Activated CD8-positive, alpha-beta memory T cell treated with anti-CD3 and anti-CD28 coated beads for 24 hours (primary cell): ENCODE results near the gene ZNF827.

ENCODE experiments used
- DNase-seq: peaks from one replicate; pipeline ENCODE4 v3.0.0-alpha.2; 2020

Gene ZNF827

DNA sequence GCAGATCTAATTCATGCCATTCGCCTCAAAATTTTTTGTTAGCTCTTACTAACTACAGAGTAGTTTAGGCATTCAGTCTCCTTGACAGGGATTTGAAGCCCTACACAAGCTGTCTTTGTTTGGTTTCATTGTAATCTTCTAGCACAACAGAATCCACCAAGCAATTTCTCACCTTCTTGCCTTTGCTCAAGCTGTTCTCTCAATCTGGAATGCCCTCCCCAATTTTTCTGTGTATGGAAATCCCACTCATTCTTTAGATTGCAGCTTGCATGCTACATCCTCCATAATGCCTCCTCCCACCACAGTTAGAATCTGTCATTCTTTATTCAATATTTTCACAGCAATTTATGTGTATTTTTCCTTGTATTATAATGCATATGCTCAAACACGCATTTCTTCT lies 195.0 kb downstream of the ZNF827 start:
- DNase-seq: no peak

DNA sequence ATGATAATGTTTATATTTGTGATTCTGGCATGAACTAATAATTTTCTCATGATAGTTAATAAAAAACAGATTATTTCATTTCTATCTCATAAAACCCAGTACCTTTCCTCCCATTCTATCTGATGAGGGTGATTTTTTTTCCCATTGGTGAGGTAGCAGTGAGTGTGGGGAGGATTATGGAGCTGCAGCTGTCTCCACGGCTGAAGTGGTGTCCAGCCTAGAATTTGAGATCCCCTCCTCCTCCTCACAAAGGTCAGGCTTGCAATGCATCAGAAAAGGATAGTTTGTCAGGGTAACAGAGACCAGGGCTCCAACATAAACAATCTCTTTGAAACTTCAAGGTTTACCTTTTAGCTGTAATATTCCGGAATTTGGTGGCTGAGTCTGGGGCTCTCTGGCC lies 197.8 kb downstream of the ZNF827 start:
- DNase-seq: no peak

DNA sequence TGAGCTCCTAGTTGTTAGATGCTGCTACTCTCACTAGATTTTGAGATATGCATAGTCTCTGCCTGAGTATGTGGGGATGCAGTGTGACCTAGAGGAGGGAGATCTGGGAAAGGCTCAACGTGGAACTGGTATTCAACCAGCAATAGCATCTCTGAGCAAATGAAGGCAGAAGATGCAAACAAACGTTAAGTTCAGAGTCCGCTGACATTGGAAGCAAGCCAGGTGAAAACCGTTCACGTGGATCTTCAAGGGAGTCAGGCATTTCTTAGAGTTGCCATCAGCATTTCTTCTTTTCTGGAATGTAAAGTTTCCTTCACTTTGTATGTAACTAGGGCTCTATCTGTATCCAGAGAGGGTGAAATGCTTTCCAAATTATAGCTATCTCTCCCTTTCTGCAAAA lies 198.8 kb downstream of the ZNF827 start:
- DNase-seq: no peak

DNA sequence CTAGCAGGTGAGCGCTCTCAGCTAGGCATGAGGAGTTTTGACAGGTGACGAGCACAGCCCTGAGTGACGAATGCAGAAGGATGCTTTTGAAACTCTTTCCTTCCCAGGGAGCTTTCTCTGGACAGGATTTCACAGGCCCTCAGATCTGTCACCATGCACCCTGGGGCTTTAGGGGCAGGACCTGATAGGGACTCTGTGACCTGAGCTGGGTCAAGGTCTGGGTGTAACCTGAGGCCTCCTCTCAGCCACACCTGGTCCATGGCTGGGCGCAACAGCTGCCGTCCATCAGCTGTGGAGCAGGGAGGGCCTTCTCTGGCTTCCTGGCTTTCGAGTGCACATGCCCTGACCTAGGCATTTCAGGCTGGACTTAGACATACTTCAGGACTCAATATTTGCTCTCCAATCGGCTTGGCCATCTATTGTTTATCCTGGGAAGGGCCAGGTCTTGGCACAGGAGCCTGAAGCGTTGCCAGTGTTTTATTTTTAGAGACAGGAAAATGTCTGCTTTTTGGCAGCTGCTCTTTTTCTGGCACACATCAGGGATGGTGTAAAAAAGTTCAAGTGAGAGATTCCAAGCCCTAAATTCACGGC lies 202.3 kb downstream of the ZNF827 start:
- DNase-seq: no peak

DNA sequence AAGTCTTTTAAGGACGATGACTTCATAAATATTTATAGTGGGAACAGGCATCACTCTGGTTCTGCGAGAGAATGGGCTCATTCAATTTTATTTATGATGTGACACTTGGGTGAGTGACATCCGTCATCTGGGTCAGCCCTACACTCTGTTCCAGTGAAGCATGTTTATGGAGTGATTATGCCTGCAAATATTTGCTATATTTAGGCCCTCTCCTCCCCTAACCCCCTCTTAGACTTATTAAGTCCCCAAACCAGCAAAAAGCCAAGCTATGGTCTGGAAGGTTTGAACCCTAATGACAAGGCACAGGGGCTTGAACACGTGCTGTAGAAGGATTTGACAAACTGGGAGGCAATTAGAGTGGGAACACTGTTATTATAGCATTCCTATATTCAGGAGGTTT lies 202.8 kb downstream of the ZNF827 start:
- DNase-seq: no peak

DNA sequence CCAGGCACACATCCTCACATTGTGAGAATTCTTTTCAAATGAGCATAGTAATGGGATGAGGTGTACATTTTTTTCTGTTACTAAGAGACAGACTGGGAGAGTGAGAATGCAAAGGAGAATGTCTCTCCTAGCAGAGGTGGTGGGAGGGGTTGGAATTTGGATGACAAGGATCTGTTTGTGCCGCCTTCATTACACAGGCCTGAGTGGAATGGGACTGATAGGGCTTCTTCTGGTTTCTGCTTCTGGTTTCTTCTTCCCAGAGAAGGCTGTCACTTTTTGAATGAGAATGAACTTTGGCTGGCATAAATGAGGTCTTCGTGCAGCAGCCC lies 203.3 kb downstream of the ZNF827 start:
- no peak for DNase-seq

DNA sequence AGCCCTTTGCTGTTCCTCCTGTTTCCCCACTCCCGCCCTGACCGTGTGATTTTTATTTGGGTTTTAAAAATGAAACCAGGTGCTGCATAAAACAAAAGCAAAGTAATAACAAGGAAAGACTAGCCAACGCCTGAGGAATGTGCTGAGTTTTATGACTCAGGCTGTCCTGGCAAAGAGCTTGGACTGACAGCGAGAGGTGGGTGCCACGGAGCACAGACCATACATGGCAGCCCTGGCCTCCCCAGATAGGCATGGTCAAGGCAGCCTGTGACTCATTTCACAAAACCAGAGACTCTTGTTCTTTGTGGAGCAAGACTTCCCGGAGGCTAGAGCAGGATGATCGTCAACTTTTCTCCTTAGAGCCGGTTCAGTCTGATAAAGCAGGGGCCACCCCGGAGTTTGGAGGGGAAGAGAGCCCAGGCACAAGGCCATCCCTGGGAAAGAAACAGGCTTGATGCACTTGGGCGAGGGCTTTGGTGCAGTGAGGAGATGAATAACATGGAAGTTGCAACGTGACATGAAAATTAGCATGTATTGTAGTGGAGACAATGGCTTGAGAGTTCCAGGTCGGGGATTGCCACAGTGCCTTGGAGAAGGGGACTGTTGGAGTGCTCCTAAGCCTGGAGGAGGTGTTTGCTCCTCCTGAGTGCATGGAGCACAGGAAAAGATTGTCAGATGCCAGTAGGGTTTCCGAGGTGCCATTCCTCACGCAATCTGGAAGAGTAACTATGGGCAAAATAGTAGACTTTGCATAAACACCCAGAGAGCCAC lies 203.9 kb downstream of the ZNF827 start:
- DNase-seq: no peak

DNA sequence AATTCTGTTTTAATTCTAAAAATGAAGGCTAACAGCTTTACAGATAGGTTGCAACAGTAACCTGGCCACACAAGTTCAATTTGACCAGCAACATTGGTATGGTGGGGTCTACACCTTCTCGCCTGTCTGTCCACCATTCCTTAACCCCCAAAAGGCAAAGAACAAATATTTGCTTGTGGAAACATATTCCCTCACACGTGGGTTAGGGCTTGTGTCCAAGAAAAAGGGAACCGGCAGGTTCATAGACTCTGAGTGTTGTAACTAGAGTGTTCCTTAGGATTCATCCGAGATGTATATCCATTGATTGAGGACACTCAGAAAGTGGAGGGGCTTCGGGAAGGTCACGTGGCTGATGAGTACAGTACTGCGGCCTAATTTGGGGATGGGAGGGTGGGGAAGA lies 204.6 kb downstream of the ZNF827 start:
- DNase-seq: no peak

DNA sequence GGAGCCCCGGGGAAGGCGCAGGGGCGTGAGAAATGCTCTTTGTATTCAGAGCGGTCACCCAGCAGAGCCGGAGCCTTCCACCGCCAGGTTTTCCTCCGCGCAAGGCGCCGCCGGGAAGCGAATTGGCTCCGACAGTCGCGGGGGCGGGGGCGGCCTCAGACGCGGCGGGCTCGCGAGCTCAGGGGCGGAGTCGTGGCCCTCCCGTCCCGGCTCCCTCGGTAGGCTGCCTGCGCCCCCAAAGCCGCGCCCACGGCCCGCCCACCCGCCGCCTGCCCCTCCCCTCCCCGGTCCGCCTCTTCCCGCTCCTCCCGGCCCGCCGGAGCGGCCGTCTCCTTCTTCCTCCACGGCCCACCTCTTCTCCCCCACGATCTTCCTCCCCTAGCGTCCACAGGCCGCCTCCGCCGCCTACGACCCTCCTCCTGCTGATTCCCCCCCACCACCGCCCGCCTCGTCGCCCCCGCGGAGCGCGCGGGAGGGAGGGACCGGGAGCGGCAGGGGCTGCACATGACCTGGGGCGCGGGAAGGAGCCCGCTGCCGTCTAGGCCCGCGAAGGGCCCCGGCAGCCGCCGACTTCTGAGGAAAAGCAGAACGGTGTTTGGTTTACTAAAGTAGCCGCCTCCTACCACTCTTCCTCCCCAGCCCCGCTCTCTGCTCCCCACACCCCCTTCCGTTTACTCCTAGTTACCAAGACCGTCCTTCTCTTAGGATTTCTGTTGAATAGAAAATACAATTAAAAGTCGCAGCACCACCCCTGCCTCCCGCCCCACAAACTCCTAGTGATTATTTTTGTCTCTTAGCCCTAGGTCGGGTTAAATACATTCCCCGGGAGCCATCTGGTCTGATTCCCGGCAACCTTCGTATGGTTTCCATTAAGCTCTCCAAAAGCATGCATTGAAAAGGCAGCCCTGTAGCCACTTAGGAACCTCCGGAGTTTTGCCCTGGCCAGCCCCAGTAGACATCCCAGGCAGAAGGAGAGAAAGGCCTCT lies 205.4 kb downstream of the ZNF827 start:
- DNase-seq: peak; percentile 90

DNA sequence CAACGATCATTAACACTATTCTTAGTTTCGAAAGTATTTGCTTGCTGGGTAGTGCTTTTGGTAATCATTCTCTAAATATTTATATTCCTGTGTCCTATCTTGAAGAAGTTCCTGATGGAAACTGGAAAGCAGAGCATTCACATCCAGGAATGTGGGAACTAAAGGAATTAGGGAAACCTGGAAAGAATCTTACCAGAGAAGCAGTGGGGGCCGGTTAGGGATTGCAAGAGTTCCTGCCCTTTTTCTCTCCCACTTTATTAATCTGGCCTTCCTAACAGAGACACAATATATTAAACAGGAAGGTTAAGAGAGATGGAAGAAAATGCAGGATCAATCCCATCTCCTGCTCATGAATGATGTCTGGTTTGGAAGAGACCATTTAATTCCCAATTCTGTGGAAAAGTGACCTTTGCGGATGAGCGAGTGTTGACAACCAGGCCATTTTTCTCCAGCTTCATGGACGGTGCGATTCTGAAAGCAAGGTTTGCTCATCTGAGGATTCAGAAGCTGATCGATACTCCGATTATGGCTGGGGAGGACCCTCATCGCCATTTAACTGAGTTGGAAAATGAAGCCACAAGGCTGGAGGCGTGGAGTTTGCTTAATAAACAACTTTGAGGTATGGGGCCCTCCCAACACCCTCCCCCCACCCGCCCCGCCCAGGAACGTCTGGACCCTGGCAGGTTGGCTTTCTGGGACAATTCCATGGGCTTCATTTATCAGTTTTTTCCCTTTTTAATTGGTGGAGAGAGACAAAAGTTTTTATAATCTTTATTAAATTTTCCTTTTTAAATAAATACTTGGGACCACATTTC lies 206.4 kb downstream of the ZNF827 start:
- no peak for DNase-seq

DNA sequence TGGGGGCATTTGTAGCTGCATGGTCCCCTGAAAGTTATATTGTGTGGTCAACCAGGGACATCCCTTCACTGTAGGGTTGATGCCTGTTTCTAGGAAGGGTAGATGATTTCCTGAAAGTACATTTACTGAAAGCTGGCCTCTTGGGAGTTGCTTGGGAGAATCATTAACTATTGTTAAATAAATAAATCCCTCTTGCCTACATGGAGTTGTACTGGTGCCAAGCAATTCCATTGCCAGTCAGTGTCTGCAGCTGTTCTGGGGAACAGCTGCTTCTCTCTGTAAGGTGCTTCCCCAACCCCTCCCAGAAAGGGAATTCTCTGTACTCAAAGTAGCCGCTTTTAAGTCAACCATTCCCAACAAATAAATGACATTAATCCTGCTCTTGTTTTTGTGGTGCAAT lies 207.6 kb downstream of the ZNF827 start:
- no peak for DNase-seq

DNA sequence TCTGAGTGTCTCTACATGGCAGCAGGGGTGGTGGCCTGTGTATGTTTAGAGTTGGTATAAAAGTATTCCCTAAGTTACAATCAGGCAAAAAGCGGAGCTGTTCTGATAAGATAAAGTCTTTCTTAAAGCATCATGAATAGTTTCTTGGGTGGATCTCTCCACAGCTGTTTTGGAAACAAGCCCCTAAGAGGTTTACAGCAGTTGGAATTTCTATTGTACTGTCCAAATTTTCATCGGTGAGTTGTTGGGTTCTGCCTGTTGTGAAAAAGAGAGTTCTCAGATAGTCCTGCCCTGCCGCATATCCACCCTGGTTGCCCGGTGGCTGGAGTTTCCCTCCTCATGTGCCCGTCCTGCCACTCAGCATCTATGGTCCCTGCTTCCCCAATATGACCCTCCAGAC lies 208.6 kb downstream of the ZNF827 start:
- DNase-seq: no peak

DNA sequence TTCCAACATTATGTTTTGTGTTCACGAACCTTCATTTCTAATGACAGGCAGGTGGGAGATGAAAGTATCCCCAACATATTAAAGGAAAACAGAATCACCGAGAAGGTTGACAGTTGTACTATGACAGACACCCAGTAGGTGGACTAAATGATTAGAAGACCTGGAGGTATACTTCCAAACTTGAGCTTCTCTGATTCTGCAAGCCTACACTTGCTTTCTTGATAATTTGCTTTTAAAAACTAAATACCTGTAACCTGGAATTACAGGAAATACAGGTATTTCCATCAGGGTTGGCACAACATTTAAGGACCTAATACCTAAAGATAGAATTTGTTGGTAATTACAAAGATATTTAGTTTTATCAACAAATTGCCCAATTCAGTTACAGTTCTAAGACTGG lies 215.3 kb downstream of the ZNF827 start:
- DNase-seq: no peak

DNA sequence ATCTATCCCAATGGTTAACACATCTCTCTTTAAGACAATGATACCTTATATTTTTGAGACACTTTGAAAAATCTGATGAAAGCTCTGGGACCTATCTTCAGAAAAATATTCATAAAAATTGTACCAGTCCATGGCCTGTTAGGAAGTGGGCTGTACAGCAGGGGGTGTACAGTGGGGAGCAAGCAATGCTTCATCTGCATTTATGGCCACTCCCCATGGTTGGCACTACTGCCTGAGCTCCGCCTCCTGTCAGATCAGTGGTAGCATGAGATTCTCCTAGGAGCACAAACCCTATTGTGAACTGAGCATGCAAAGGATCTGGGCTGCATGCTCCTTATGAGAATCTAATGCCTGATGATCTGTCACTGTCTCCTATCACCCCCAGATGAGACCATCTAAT lies 216.1 kb downstream of the ZNF827 start:
- no peak for DNase-seq

DNA sequence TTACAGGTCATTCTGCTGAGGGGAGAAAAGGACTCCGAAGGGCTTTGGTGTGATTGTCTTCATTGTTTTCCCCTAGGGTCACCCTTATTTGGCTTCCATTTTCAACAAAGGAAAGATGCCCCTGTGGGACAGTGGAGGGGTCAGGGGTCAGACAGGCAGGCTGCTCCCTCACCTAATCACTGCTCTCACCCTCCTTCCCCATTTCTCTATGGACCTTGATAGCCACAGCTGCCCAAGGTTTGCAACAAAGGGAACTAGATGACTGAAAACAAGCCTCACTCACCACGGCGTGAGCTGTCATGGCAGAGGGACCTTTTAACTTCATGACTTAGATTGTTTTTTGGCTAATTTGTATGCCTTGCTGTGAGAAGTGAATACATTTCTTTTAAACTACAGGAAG lies 218.0 kb downstream of the ZNF827 start:
- no peak for DNase-seq

DNA sequence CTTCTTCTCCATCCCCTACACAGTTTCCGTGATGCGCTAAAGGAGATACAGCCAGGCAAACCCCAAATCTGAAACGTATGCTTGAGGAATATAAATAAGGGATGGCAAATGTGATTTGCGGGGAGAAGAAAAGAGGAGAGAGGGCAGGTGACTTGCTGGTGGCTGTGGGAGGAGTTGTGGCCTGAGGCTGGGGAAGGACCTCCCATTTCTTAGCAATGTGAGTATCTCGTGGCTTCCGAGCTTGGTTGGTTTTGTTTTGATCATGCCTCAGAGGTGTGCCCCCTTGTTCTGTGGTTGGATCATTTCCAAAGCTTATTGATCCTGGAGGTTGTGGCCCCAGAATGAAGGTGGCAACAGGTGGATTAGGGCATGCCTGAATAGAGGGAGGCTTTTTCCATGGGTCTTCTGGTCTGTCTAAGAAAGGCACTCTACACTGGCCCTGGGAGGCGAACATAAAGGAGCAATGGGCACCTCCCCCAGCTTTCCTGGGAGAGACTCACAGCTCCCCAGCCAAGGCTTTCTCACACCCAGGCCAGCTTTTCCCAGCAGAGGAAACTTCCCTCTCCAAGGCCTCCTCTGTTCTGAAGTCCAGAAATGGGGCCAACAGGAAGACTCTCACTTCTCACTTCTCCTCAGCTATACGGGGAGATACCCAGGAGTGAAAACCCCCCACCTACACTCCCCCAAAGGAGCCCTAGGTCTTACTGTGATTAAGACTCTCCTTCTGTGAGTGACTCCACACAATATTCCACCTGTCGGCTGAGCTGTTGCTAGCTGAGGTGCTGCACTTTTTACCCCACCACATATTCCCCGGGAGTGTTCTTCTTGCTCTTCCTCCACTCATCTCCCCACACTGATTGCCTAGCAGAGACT lies 218.6 kb downstream of the ZNF827 start:
- DNase-seq: no peak

DNA sequence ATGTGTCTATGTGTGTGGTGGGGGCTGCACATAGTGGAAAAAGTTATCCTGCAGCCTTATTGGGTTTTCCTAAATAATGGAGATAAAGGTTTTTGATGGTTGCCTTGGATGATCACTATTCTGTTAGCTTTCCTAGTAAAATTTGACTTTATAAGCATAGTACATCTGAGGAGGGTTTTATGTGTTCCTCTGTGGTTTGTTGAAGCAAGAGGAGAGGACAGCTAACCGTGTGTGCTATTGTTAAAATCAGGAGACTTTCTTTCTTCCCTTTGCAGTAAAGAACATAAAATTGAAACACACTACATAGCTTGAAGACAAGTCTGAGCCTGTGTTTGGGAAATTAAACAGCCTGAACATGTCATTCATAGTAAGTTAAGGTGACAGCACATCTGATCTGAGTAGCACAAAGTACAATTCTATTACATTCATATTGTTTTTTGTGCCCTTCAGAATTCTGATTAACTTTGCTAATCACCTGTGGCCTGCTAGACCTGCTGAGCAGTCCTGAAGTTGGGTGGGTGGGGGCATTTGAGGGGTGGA lies 221.9 kb downstream of the ZNF827 start:
- no peak for DNase-seq

DNA sequence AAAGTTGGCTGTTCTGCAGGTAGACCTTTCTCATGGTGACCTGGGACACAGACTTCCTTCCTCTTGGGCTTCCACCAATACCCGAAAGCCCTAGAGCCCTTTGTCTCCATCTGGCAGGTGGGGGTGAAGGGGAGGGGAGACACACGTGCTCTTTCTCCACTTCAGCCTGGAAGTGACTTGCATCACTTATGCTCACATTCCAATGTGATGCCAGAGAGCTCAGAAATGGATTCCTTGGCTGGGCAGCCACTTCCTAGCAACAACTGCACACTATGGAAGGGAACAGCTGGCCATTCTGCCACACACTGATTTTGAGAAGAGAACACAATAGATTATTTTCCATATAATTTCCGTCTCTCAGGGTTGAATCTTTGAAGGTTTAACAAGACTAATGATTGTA lies 222.4 kb downstream of the ZNF827 start:
- DNase-seq: no peak

DNA sequence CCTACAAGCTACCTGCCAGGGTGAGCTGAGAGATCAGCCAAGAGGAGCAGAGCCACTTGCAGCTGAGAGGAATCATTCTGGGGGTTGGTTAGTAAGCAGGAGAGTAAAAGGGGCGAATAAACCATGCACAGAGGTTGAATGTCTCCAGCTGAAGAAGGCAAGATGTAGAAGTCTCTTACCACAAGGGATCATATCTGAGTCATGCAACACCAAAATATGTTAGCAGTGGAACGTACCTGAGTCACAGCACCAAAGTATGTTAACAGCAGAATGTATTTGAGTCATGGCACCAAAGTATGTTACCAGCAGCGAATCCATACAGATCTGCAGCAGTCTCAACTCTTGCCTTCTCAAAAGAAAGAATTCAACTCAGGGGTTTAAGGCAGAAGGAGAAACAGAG lies 228.8 kb downstream of the ZNF827 start:
- no peak for DNase-seq

DNA sequence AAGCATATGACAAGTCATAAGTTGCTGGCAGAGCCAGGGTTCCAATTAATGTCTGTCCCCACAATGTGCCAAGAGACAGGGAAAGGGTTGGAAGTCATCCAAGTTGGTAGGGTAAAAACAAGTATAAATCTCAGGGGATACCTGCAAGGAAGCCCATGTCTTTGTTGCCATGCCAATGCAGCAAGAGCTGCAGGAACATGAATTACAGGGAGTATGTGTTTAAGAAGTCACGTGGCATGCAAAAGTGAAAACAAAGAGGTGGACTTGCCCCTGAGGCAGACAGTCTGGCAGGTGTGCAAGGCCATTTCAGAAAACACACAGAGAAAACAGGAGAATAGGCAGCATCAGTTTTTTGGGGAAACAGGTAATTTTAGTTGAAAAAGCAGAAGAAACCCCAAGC lies 229.3 kb downstream of the ZNF827 start:
- DNase-seq: no peak
